H1 (cell line): ENCODE results near the gene CCS. TPM values are rescaled to one million over a fixed set of nuclear protein-coding genes. Genes with fewer than 3 reads are reported as not detected.

ENCODE experiments used
- CTCF ChIA-PET: fragments of 300-600 bp; sonication (Branson Sonifier 250); formaldehyde crosslinking; loops from one replicate; lab custom pipeline; 2021; ENCODE audit not compliant: partially characterized antibody; lab: Charles Lee
- POLR2A ChIA-PET: fragments of 300-600 bp; sonication (Branson Sonifier 250); formaldehyde crosslinking; loops from one replicate; lab custom pipeline; 2021; ENCODE audit warnings: inconsistent platforms; ENCODE audit not compliant: partially characterized antibody; lab: Charles Lee
- DNase-seq, 2 experiments: peaks; one replicate each; pipeline versions ENCODE4 v3.0.0 to v3.0.0-alpha.2; 2010 to 2022; ENCODE audit warnings: low spot score in 2 of 2, low read depth in 1 of 2, mixed read lengths in 1 of 2
- FAIRE-seq: peaks from 2 replicates; lab custom pipeline; 2011; peaks lifted over from hg19 to GRCh38; lab: Jason Lieb, UNC
- H2AFZ ChIP-seq: 2 replicates; pipeline ENCODE4 v1.8.1; 2012; ENCODE audit warnings: low read length, inconsistent platforms
- H2AK5ac ChIP-seq: 2 replicates; pipeline ENCODE4 v1.6.1; 2013; ENCODE audit warnings: low read depth, low read length
- H2BK120ac ChIP-seq: replicated peaks from 2 replicates; pipeline ENCODE3; 2013; ENCODE audit warnings: low read depth, low read length, inconsistent platforms
- H2BK12ac ChIP-seq: 2 replicates; pipeline ENCODE4 v1.6.1; 2013; ENCODE audit warnings: low read depth, low read length
- H2BK15ac ChIP-seq: 2 replicates; pipeline ENCODE4 v1.6.1; 2013; ENCODE audit warnings: low read length
- H2BK20ac ChIP-seq: 2 replicates; pipeline ENCODE4 v1.6.1; 2013; ENCODE audit warnings: low read length
- H2BK5ac ChIP-seq: 2 replicates; pipeline ENCODE4 v1.6.1; 2013; ENCODE audit warnings: low read depth, low read length
- H3K14ac ChIP-seq: 2 replicates; pipeline ENCODE4 v1.6.1; 2013; ENCODE audit warnings: inconsistent platforms; ENCODE audit not compliant: insufficient read length
- H3K18ac ChIP-seq: 2 replicates; pipeline ENCODE4 v1.6.1; 2013; ENCODE audit warnings: low read length; ENCODE audit errors: extremely low read depth
- H3K23ac ChIP-seq: 2 replicates; pipeline ENCODE4 v1.6.1; 2013; ENCODE audit warnings: inconsistent platforms; ENCODE audit not compliant: insufficient read length
- H3K23me2 ChIP-seq: 2 replicates; pipeline ENCODE4 v1.6.1; 2013; ENCODE audit warnings: low read depth, low read length
- H3K27ac ChIP-seq: 2 replicates; pipeline ENCODE4 v1.6.1; 2011; ENCODE audit warnings: low read depth, low read length, inconsistent platforms
- H3K27me3 ChIP-seq, 4 experiments: replicated peaks in 1 of 4; 1 replicate in 1 of 4; 2 replicates in 3 of 4; pipeline versions ENCODE4 v1.6.1 to v1.8.1; 2011 to 2013; ENCODE audit warnings: low read length in 3 of 4, mild to moderate bottlenecking in 3 of 4, inconsistent platforms in 2 of 4, mixed read lengths in 2 of 4, moderate library complexity in 1 of 4; ENCODE audit not compliant: control insufficient read depth in 3 of 4, insufficient read depth in 3 of 4; ENCODE audit errors: extremely low read depth in 1 of 4
- H3K36me3 ChIP-seq, 4 experiments: 2 replicates each; pipeline versions ENCODE4 v1.6.1 to v1.8.1; 2011 to 2013; ENCODE audit warnings: mild to moderate bottlenecking in 4 of 4, low read length in 3 of 4, moderate library complexity in 2 of 4, control low read depth in 1 of 4, inconsistent platforms in 1 of 4; ENCODE audit not compliant: insufficient read depth in 4 of 4, control insufficient read depth in 2 of 4
- H3K4ac ChIP-seq: replicated peaks from 2 replicates; pipeline ENCODE3; 2013; ENCODE audit warnings: low read length, low read depth, mixed read lengths, inconsistent platforms; ENCODE audit not compliant: insufficient read length
- H3K4me1 ChIP-seq, 4 experiments: replicated peaks in 1 of 4; 1 replicate in 1 of 4; 2 replicates in 3 of 4; pipeline versions ENCODE4 v1.6.1 to v1.8.1; 2011 to 2013; ENCODE audit warnings: low read length in 3 of 4, inconsistent platforms in 2 of 4, mixed read lengths in 1 of 4; ENCODE audit not compliant: insufficient read depth in 4 of 4, control insufficient read depth in 3 of 4
- H3K4me2 ChIP-seq, 2 experiments: 2 replicates each; pipeline versions ENCODE4 v1.6.1 to v1.8.1; 2011 to 2013; ENCODE audit warnings: low read depth in 2 of 2, low read length in 2 of 2, control low read depth in 1 of 2, inconsistent platforms in 1 of 2, mild to moderate bottlenecking in 1 of 2; ENCODE audit not compliant: insufficient read depth in 1 of 2
- H3K4me3 ChIP-seq, 4 experiments: fragments of 200-600, 300-600 bp in 1 of 4; sonication (generic), shearing (Covaris generic), sonication (Bioruptor Twin) in 1 of 4; 2 replicates each; pipeline versions ENCODE4 v1.5.1 to v1.8.1; 2011 to 2016; ENCODE audit warnings: low read length in 4 of 4, low read depth in 3 of 4, control low read depth in 2 of 4, inconsistent platforms in 2 of 4, mild to moderate bottlenecking in 2 of 4, mixed read lengths in 1 of 4, moderate library complexity in 1 of 4; ENCODE audit not compliant: insufficient read depth in 2 of 4; ENCODE audit errors: extremely low read depth in 1 of 4
- H3K56ac ChIP-seq: replicated peaks from 2 replicates; pipeline ENCODE3; 2013; ENCODE audit warnings: low read depth, mild to moderate bottlenecking, mixed read lengths, low read length, inconsistent platforms; ENCODE audit not compliant: insufficient read length
- H3K79me1 ChIP-seq: 2 replicates; pipeline ENCODE4 v1.6.1; 2013; ENCODE audit warnings: low read depth, low read length, control low read depth
- H3K79me2 ChIP-seq, 2 experiments: 2 replicates each; pipeline versions ENCODE4 v1.6.1 to v1.8.1; 2012 to 2013; ENCODE audit warnings: low read length in 2 of 2, mild to moderate bottlenecking in 2 of 2, inconsistent platforms in 1 of 2; ENCODE audit not compliant: insufficient read depth in 2 of 2, control insufficient read depth in 1 of 2
- H3K9ac ChIP-seq, 4 experiments: replicated peaks in 1 of 4; 1 replicate in 1 of 4; 2 replicates in 3 of 4; pipeline versions ENCODE4 v1.6.1 to v1.8.1; 2011 to 2013; ENCODE audit warnings: low read depth in 3 of 4, low read length in 3 of 4, control low read depth in 2 of 4, mild to moderate bottlenecking in 2 of 4, moderate library complexity in 2 of 4, inconsistent platforms in 1 of 4; ENCODE audit errors: extremely low read depth in 1 of 4
- H3K9me3 ChIP-seq, 2 experiments: 2 replicates each; pipeline versions ENCODE4 v1.6.1 to v1.8.1; 2012 to 2013; ENCODE audit warnings: mild to moderate bottlenecking in 2 of 2, moderate library complexity in 2 of 2, control low read depth in 1 of 2, inconsistent platforms in 1 of 2, low read depth in 1 of 2, low read length in 1 of 2, mixed read lengths in 1 of 2; ENCODE audit not compliant: insufficient read depth in 2 of 2
- H4K20me1 ChIP-seq, 2 experiments: replicated peaks in 1 of 2; 2 replicates each; pipeline versions ENCODE3 to v1.8.1; 2011 to 2013; ENCODE audit warnings: inconsistent platforms in 2 of 2, low read length in 2 of 2, mild to moderate bottlenecking in 1 of 2; ENCODE audit not compliant: insufficient read depth in 2 of 2, control insufficient read depth in 1 of 2
- H4K5ac ChIP-seq: 2 replicates; pipeline ENCODE4 v1.6.1; 2013; ENCODE audit warnings: low read length, low read depth, mixed read lengths, inconsistent platforms; ENCODE audit not compliant: insufficient read length
- H4K8ac ChIP-seq: 2 replicates; pipeline ENCODE4 v1.8.0; 2013; ENCODE audit warnings: mild to moderate bottlenecking, moderate library complexity, low read length, inconsistent platforms; ENCODE audit not compliant: insufficient read depth; ENCODE audit errors: extremely low read depth
- H4K91ac ChIP-seq: replicated peaks from 2 replicates; pipeline ENCODE3; 2013; ENCODE audit warnings: low read length, mixed read lengths, inconsistent platforms; ENCODE audit not compliant: insufficient read length
- CEBPB ChIP-seq: IDR thresholded peaks from 2 replicates; pipeline ENCODE4 v1.6.1; 2012; ENCODE audit warnings: low read depth, low read length
- SP2 ChIP-seq: IDR thresholded peaks from 2 replicates; pipeline ENCODE4 v1.6.1; 2012; ENCODE audit warnings: mild to moderate bottlenecking, low read length, inconsistent platforms
- WGBS, 2 experiments: shearing (Covaris generic) in 1 of 2; methylation state at CpG; one replicate each; pipeline versions ENCODE4 v1.1.6 to v1.1.7; 2013 to 2015; ENCODE audit warnings: low lambda C conversion rate in 2 of 2, mixed read lengths in 2 of 2, inconsistent platforms in 1 of 2, low coverage in 1 of 2, missing lambda C conversion rate in 1 of 2; ENCODE audit not compliant: insufficient replicate concordance in 2 of 2, insufficient coverage in 1 of 2, insufficient read length in 1 of 2; ENCODE audit errors: extremely low coverage in 1 of 2, missing lambda C conversion rate in 1 of 2; 5-methylcytosine and 5-hydroxymethylcytosine counted together
- polyA plus RNA-seq, 7 experiments: library from polyadenylated mRNA; depleted of rRNA in 3 of 7; stranded (reverse) in 5 of 7; unstranded in 2 of 7; fragments of >200 nt in 5 of 7; fragments of 200-250 nt in 2 of 7; gene quantifications; 1 replicate in 5 of 7; 2 replicates in 1 of 7; 4 replicates in 1 of 7; pipeline versions ENCODE4 v1.2.1 to v1.2.3, GENCODE V29; 2011 to 2013; ENCODE audit warnings: missing spikeins in 2 of 7, mixed read lengths in 2 of 7
- total RNA-seq: library from RNA; stranded (reverse); fragmentation: NEBNext Ultra II Directional; extraction: Animal tissue kit (Norgen Biotek cat#: 25700); gene quantifications from 2 replicates; pipeline ENCODE4 v1.2.1, GENCODE V29; 2021
- TF ChIP-seq, protein P1 (sequence below): IDR thresholded peaks from 2 replicates; pipeline ENCODE4 v1.6.1; 2012; ENCODE audit warnings: inconsistent platforms

CCS gene
- total and polyA plus RNA-seq, 2 of the 8 experiments (the other 6 are each of a cell fraction or from before 2014, with no cell fraction given), result 37.1 to 37.7 TPM

DNA sequence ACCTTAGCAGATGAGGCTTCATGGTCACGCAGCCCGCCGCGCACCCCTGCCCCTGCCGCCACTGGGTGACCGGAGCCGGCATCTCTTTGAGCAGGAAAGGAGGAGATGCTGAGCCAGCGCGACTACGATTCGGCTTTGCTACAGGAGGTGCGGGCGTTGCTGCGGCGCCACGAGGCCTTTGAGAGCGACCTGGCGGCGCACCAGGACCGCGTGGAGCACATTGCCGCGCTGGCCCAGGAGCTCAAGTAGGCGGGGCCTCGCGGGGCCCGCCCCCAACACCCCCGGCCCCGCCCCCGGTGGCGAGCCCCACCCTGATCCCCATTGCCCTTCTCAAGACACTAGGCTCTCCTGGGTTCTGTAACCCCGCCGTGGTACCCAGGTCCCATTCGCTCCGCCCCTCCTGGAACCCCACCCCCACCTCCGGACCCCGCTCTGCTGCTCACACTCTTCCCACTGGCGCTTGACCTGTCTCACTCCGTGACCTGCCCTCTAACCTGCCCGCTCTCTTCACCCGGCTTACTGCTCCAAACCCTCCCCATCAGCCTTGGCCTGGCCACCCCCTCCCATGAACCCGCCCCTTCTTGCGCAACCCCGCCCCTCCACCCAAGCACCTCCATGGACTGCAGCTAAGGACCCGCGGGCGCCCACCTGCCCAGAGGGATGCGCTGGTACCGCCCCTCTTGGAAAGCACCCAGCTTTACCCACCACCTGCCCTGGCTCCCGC, 33.7 kb upstream of the CCS start:
- H2BK12ac ChIP-seq, result no peak overlapping the region
- POLR2A ChIA-PET, result interaction anchor here (0.7 to 7.4 kb wide), 7 partner anchors 8 to 188 kb away, joined by 3 to 54 read pairs (median 5); partner anchors contain the start of genes ACTN3, CTSF, RBM14 and RBM4
- H3K56ac ChIP-seq, result no peak overlapping the region
- peaks cover 0 to 5% of the 10 kb centered on the region in 2 experiments for H4K20me1 ChIP-seq
- CTCF ChIA-PET, result interaction anchor here (0.6 to 1.7 kb wide), 3 partner anchors 11 to 68 kb away, joined by 3 to 7 read pairs (median 4); no protein-coding TSS in a partner anchor
- DNase-seq (no peak), FAIRE-seq (no peak)
- no peak overlapping the region for H2BK15ac ChIP-seq
- 90% methylated on average over 27 of the region's 50 CpGs; no CpG with 5 or more reads in 1 of the 2 experiments for WGBS, 2 experiments
- H3K79me2 ChIP-seq, result no peaks in the 10 kb centered on the region
- no peak overlapping the region for H4K5ac ChIP-seq
- no peak overlapping the region for H3K4me2 ChIP-seq
- H3K4ac ChIP-seq, result no peak overlapping the region
- no peak overlapping the region for H3K14ac ChIP-seq
- H2BK5ac ChIP-seq, result no peak overlapping the region
- H3K36me3 ChIP-seq, result peaks cover 25 to 63% (median 52%) of the 10 kb centered on the region in 4 experiments
- no peak overlapping the region for H4K8ac ChIP-seq
- H3K27ac ChIP-seq, result no peak overlapping the region
- no peak overlapping the region for H2BK20ac ChIP-seq
- TF ChIP-seq, protein P1, sequence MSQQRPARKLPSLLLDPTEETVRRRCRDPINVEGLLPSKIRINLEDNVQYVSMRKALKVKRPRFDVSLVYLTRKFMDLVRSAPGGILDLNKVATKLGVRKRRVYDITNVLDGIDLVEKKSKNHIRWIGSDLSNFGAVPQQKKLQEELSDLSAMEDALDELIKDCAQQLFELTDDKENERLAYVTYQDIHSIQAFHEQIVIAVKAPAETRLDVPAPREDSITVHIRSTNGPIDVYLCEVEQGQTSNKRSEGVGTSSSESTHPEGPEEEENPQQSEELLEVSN, result no peak
- TF ChIP-seq SP2, result no peak
- peak; percentile 80 for TF ChIP-seq CEBPB
- TF ChIP-seq, all 59 proteins: peak for 1
- H4K91ac ChIP-seq, result no peak overlapping the region
- H3K4me3 ChIP-seq, result no peak overlapping the region
- no peaks in the 10 kb centered on the region for H3K23me2 ChIP-seq
- no peaks in the 10 kb centered on the region for H3K9me3 ChIP-seq
- no peak overlapping the region for H2AFZ ChIP-seq
- no peaks in the 10 kb centered on the region for H3K79me1 ChIP-seq
- H2AK5ac ChIP-seq, result no peak overlapping the region
- H3K18ac ChIP-seq, result no peak overlapping the region
- peaks cover 0 to 2% (median 0%) of the 10 kb centered on the region in 4 experiments; a peak in 1 of 7 replicates for H3K4me1 ChIP-seq
- no peaks in the 10 kb centered on the region for H3K27me3 ChIP-seq
- no peak overlapping the region for H2BK120ac ChIP-seq
- H3K9ac ChIP-seq, result no peak overlapping the region; a peak in 1 of 7 replicates
- H3K23ac ChIP-seq, result no peak overlapping the region
